H1 (cell line): ENCODE results near the gene ADGRE2.
"Not testable (repeated sequence)": the region's sequence is repeated elsewhere in the genome, so short reads cannot be mapped to it uniquely, and the experiment has no call there.

ENCODE experiments used
- CBX8 ChIP-seq: fragments of 300-800, 300-1000 bp; sonication (generic); IDR thresholded peaks from 2 replicates; pipeline ENCODE4 v1.7.1; 2016; ENCODE audit warnings: low read depth, low read length, borderline replicate concordance
- POLR2AphosphoS5 ChIP-seq: IDR thresholded peaks from 2 replicates; pipeline ENCODE4 v1.6.1; 2011; ENCODE audit warnings: low read depth, low read length
- TF ChIP-seq, protein P1 (sequence below), 3 experiments: IDR thresholded peaks; 1 replicate in 2 of 3; 2 replicates in 1 of 3; pipeline versions ENCODE4 v1.5.1 to v1.6.1; 2011; ENCODE audit warnings: low read length in 3 of 3, mild to moderate bottlenecking in 3 of 3, inconsistent platforms in 2 of 3, low read depth in 1 of 3, moderate library complexity in 1 of 3; ENCODE audit not compliant: insufficient read depth in 1 of 3; ENCODE audit errors: control extremely low read depth in 1 of 3

DNA sequence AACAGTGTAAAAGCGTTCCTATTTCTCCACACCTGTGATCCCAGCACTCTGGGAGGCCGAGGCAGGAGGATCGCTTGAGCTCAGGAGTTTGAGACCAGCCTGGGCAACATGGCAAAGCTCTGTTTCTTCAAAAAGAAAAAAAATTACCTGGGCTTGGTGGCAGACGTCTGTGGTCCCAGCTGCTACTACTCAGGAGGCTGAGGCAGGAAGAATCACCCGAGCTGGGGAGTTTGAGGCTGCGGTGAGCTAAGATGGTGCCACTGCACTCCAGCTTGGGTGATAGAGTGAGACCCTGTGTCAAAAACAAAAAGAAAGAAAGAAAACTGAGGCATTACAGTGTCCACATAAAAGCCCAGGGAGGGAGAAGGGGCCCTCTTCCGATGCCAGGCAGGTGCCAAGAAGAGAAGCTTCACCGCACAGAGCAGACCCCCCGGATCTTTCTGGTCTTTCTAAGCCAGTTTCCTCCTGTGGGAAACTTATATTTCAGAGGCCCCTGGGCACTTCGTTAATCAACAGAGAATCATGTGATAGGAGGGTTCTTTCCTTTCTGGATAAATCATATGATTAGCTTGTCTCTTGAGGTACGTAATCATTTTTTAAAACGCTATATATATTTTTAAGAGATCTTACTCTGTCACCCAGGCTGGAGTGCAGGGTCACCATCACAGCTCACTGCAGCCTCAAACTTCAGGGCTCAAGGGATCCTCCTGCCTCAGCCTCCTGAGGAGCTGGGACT, at the start of gene ADGRE2:
- TF ChIP-seq, protein P1, sequence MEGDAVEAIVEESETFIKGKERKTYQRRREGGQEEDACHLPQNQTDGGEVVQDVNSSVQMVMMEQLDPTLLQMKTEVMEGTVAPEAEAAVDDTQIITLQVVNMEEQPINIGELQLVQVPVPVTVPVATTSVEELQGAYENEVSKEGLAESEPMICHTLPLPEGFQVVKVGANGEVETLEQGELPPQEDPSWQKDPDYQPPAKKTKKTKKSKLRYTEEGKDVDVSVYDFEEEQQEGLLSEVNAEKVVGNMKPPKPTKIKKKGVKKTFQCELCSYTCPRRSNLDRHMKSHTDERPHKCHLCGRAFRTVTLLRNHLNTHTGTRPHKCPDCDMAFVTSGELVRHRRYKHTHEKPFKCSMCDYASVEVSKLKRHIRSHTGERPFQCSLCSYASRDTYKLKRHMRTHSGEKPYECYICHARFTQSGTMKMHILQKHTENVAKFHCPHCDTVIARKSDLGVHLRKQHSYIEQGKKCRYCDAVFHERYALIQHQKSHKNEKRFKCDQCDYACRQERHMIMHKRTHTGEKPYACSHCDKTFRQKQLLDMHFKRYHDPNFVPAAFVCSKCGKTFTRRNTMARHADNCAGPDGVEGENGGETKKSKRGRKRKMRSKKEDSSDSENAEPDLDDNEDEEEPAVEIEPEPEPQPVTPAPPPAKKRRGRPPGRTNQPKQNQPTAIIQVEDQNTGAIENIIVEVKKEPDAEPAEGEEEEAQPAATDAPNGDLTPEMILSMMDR (IDR thresholded peaks at IDR 0.05; ENCODE audit: control extremely low read depth in 1 of 3, insufficient read depth in 1 of 3, low read depth in 1 of 3, low read length in 3 of 3) = not testable (repeated sequence)
- TF ChIP-seq CBX8, POLR2AphosphoS5: not testable (repeated sequence)
